Gastrocnemius medialis (tissue), 4 donors: ENCODE measurements around the gene FAM13A.

Experiments used
- CTCF ChIP-seq, 5 experiments: fragments of 450-650 bp in 3 of 5; fragments of 200-600 bp in 2 of 5; sonication (generic) in 2 of 5; IDR thresholded peaks in 4 of 5; conservative IDR thresholded peaks in 1 of 5; 1 replicate in 4 of 5; 2 replicates in 1 of 5; pipeline ENCODE4 v1.5.1; 2016 to 2019; ENCODE audit warnings: antibody characterized with exemption in 5 of 5, mild to moderate bottlenecking in 3 of 5, moderate library complexity in 3 of 5
- POLR2A ChIP-seq, 2 donors: fragments of 450-650 bp; IDR thresholded peaks; one replicate each; pipeline ENCODE4 v1.6.1; 2017; ENCODE audit warnings: antibody characterized with exemption in 2 of 2, mild to moderate bottlenecking in 2 of 2, moderate library complexity in 2 of 2

GRCh38 chr4:88771883-88772450 lies 285.0 kb downstream of the FAM13A start:
- TF ChIP-seq CTCF (IDR thresholded peaks at IDR 0.05 in 4 of 5, conservative IDR thresholded peaks at IDR 0.05 in 1 of 5) (no peak), POLR2A (IDR thresholded peaks at IDR 0.05) (no peak)
